ENCODE results near the gene CAMKV.

DNA sequence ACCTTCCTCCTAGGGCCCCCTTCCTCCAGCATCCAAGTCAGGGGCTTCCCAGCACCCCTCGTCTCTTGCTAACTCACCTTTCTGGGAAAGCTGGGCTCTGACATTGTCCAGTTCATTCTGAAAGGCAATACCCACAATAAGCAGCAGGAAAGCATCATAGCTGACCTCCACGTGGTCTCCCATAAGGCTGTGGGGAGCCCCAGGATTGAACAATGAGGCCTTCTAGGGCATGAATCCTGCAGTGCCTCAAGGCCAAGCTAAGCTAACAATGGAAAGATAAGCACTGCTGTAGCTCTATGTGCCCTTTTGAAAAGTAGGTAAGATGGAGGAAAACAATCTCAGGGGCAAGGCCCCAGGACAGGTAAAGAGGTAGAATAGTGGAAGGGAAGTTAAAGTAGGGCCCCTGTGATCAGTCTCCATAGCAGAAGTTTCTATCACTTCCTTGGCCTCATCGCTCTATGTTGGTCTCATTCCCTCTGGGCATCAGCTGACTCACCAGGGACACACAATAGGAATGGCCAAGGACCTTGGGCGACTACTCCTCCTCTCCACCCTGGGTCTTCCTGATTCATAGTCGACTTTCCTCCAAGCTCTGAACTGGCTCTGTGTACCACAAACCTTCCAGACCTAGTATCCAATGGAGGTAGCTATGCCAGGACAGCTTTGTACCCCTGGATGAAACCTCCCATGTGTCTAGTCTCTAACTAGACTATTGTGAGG, 25.1 kb downstream of the CAMKV start:
- TF ChIP-seq, protein P1, sequence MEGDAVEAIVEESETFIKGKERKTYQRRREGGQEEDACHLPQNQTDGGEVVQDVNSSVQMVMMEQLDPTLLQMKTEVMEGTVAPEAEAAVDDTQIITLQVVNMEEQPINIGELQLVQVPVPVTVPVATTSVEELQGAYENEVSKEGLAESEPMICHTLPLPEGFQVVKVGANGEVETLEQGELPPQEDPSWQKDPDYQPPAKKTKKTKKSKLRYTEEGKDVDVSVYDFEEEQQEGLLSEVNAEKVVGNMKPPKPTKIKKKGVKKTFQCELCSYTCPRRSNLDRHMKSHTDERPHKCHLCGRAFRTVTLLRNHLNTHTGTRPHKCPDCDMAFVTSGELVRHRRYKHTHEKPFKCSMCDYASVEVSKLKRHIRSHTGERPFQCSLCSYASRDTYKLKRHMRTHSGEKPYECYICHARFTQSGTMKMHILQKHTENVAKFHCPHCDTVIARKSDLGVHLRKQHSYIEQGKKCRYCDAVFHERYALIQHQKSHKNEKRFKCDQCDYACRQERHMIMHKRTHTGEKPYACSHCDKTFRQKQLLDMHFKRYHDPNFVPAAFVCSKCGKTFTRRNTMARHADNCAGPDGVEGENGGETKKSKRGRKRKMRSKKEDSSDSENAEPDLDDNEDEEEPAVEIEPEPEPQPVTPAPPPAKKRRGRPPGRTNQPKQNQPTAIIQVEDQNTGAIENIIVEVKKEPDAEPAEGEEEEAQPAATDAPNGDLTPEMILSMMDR (IDR thresholded peaks at IDR 0.05; ENCODE audit: insufficient read depth, low read depth, low read length), result no peak
- no peak for TF ChIP-seq EZH2 (IDR thresholded peaks at IDR 0.05; ENCODE audit: insufficient read depth, low read length)

Data from astrocyte (in vitro differentiated cells and primary cell).